NCI-H446 treated with DMSO at 0.1 percent for 48 hours (cell line): Measurements from ENCODE around the gene RRP1B.
A peak's percentile ranks its signal among the peaks of the same experiment; 100 is the strongest.
"Not testable (repeated sequence)": the region's sequence is repeated elsewhere in the genome, so short reads cannot be mapped to it uniquely, and the experiment has no call there.

ENCODE experiments used
- DNase-seq: peaks from one replicate; lab custom pipeline; 2025; lab: John Stamatoyannopoulos, UW

Gene RRP1B

DNA sequence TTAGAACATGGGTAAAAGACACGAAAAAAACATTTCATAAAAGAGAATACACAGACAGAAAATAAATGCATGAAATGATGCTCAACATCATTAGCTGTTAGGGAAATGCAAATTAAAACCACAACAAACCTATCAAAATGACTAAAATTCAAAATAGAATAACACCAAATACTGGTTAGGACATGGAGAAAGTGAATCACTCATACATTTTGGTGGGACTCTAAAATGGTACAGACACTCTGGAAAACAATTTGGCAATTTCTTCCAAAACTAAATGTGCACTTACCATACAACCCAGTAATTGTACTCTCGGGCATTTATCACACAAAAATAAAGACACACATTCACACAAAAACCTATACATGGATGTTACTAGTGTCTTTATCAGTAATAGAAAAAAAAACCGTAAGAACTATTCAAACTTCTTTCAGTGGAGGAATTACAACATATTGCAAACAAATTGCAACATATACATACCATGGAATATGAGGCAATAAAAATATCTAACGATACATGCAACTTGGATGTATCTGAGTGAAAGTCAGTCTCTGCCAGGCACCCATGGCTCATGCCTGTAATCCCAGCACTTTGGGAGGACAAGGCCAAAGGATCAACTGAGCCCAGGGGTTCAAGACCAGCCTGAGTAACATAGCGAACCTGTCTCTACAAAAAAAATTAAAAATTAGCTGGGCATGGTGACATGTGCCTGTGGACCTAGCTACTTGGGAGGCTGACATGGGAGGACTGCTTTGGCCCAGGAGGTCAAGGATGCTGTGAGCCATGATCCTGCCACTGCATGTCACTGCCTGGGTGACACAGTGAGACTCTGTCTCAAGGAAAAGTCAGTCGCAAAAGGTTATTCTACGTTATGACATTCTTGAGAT lies 19.6 kb upstream of the RRP1B start:
- no peak for DNase-seq

DNA sequence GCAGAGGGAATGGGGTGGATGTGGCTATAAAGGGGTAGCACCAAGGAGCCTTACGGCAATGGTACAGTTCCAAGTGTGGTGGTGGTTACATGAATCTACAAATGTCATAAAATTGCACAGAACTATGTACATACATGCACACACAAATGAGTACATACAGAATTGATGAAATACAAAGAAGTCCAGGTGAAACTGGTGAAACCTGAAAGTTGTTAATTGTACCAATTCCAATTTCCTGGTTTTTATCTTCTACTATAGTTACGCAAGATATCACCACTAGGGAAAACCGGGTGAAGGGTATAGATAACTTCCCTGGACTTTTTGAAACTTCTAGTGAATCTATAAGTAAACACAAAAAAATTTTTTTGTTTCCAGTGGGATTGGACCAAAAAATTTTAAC lies 19.0 kb upstream of the RRP1B start:
- DNase-seq, result no peak

DNA sequence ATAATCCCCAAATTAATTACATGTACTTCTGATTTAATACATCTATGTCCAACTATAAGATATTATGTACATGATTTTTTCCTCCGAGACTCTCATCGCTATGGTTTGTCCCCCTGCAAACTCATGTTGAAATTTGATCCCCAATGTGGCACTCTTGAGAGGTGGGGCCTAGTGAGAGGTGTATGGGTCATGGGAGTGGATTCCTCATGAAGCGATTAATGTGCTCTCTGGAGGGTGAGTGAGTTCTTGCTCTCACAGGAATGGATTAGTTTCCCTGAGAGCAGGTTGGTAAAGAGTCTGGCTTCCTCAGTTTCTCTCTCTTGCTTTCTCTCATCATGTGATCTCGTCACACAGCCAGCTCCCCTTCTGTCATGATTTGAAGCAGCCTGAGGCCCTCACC lies 16.2 kb upstream of the RRP1B start:
- DNase-seq, result no peak

DNA sequence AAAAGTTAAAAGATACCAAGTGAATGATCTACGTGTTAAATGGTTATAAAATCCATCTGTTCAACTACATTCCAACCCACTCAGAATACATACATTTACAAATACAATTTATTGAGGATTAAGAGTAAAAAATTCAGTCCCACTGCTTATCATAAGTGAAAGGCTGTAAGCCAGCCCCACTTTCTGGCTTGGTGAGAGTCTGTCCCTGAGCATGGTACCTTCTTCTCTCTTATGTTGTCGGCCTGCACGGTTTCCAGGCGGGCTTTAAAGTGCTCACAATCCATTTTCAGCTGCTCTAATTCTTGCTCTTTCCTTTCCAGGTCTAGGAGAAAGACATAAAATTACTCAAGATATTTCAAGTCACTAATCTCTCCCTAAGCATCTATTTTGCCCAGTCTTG lies 15.3 kb upstream of the RRP1B start:
- DNase-seq, result no peak

DNA sequence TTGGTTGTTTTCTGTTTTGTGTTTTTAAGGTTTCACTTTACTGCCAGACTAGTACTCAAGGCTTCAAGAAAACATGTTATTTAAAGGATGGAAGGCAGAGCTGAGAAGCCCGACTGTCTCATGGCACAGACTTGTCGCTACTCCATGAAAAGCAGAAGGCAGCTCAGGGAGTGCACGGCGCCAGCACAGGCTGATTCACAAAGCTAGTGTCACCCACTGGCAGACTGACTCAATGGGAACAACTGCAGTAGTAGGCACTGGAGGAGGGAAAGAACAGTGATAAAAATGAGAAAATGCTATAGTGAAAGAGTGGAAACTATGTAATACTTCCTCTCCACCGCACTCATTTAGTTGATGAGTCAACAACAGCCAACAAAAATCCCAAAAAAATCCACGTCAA lies 14.8 kb upstream of the RRP1B start:
- DNase-seq, result peak; percentile 9

DNA sequence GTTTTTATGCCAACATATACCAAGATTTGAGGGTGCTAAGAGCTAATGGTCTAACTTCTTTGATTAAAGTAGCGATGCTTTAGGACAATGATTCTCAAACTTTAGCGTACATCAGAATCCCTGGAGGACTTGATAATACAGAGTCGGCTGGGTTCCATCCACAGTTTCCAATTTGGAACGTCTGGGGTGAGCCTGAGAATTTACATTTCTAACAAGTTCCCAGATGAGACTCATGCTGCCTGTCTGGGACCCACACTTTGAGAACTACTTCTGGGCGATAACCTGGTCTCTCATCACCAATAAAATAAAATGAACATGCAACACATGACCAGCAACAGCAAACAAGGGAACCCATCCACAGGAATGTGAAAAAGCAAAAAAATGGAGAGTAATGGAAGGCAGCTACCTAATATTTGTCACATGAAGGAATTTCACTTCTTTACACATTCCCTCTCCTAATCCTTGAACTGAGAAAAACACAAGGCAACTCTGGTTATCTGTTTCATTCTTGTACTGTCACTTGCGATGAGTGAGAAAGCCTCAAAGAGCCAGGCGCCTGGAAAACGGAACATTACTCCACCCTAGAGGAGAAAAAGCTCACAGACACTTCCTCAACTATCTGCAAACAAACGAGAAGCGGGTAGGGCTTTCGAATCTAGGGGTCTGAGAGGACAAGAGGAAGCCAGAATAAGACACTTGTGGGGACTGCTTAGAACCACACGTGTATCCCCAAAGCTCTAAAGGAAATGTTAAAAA lies 14.0 kb upstream of the RRP1B start:
- peak; percentile 42 for DNase-seq

DNA sequence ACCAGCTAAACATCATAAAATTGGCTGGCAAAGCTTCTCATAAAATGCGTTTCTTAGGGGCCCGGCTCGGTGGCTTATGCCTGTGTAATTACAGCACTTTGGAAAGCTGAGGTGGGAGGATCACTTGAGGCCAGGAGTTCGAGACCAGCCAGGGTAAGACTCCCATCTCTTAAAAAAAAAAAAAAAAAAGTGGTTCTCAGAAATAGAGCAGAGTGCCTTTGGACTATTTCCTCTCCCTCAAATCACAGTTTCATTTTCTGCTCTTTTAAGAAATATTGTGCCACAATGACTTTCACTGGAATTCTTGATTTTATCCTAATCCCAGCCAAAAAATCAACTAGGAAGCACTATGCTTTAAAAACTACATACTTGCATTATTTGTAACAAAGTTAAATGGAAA lies 13.4 kb upstream of the RRP1B start:
- DNase-seq, result no peak

DNA sequence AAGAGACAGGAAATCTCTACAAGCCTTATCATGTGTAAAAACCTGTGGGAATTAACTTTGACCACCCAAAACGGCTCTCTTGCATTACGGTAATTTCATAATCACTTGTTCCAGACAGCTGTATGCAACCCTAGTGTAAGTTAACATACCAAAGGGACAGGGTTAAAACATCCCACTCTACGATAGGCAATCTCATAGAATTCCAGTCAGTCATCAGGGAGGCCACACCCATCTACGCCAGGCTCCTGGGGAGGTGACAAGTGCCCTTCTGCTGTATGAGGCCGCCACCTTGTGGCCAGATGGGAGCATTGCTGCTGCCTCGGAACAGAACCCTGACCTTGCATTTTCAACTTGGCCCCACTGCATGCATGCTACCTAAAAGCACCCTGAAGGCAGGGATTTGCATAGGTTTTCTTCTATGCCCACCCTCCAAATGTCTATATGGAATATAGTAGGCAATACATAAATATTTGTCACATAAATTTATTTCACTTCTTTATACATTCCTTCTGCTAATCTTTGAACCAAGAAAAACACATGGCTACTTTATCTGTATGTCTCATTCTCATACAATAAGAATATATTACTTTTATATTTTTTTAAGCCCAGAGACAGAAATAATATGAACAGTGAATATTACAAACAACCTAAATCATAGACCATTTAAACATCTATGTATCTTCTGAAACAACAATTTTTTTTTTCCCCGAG lies 12.7 kb upstream of the RRP1B start:
- DNase-seq, result peak; percentile 71

DNA sequence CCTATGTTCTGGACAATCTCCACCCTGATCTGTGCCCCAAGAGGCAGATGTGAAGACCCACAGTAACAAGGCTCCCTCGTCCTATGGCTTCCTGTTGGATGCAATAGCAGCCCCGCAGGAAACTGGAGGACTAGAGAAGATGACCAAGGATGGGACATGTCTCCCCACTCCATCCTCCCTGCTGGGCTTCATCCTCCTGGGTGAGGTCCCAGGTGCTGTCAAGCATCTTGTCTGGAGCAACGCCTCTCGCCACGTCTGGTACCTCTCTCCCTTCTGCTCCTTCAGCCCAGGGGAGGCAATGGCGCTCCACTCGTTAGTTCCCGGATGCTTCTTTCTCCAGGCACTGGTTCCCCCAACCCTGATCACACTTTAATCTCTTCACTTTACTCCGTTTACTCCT lies 11.2 kb upstream of the RRP1B start:
- no peak for DNase-seq

DNA sequence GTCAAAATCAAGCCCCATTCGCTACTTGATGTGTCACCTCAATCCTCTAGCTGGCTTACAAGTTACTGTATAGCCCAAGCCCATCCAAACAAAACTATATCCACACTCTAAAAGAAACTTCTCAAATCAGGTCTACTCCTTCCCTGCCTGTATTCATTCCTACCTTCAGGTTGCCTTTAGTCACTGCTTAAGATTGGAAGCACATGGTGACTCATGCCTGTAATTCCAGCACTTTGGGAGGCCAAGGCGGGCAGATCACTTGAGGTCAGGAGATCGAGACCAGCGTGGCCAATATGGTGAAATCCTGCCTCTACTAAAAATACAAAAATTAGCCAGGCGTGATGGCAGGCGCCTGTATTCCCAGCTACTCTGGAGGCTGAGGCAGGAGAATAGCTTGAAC lies 7.4 kb upstream of the RRP1B start:
- not testable (repeated sequence) for DNase-seq

DNA sequence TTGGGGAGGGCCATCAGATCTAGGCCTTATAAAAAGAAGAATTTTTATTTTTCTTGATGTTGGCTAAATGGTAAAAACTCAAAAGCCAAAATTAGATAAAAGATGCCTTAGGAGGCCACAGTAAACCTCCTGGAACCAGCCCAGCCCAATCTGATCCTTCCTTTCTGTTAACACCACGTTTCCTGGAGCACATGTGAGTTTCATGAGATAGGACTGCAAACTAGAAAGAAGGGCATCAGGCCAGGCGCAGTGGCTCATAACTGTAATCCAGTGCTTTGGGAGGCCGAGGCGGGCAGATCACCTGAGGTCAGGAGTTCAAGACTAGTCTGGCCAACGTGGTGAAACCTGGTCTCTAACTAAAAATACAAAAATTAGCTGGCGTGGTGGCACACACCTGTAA lies 6.7 kb upstream of the RRP1B start:
- no peak for DNase-seq

DNA sequence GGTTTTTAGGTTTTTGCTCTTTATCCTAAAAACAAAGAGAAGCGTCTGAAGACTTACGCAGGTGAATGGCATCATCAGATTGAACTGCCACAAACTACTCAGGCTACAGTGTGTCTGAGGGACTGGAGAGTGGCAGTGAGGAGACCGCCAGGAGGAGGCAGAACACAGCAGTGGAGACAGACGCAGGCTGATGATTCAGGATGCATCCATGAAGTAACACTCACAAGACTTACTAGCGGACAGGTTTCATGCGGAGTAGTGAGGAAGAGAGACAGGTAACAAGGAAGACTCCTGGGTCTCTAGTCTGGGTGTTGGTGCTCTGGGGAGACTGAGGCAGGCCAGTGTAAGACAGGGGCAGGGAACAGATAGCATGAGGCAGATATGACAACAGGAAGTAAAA lies 5.7 kb upstream of the RRP1B start:
- no peak for DNase-seq

DNA sequence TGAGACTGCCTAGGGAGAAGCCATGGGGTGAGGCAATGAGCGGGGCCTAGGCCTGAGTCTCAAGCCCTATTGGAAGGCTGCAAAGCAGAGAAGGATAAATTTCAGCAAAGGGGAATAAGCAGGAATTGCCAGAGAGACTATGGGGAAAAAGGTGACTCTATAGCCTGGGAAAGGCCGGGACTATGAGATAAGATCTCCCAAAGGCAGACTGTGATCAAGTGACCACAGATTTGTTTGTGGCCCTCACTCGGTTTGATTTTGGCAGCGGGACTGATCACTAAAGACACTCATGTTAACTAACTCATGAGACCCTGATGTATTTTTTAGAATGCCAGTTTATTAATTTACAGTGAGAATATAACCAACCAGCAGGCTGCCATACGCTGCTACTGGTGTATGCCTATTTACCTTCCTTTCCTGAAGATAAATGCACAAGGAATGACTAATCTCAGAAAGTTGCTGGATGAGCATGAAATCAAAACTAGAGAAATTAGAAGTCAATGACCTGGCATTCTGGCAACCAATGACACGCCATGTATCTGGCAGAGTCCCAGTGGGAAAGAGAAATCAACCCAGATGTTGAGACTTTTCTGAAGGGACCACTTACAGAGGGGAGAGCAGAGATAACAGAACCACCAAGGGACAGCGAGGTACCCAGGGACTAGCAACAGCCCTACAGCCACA lies 4.4 kb upstream of the RRP1B start:
- no peak for DNase-seq

DNA sequence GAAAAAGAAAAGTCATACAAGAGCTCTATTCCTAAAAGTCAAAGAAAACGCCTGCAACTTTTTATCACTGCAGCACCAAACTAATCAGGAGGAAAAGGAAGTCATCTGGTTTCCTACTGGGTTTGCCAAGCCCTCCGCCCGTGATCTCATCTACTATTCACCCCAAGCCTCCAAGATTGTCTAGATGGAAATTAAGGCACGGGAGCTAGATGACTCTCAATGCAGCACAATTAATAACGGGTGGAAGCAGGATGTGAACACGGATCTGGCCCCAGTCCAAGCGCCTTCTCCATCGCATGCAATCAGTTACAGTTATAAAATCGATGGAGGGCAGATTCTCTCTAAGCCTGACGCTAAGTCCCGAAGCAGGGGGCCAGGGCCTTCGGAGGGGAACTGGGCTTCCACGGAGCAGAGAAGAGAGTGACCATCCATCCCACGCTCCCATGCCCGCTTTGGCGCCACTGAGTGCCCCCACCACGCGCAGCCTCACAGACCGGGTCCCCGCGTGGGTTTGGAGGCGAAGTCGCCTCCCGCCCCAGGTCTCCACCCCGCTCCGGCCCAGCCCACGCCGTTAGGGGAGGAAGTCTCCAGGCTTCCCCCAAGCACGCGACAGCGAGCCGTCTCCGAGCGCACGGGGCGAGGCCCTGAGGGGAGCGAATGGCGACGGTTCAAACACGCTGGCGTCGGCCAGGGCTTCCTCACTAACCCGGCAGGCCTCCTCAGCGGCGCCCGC lies 1.8 kb upstream of the RRP1B start:
- DNase-seq, result no peak

DNA sequence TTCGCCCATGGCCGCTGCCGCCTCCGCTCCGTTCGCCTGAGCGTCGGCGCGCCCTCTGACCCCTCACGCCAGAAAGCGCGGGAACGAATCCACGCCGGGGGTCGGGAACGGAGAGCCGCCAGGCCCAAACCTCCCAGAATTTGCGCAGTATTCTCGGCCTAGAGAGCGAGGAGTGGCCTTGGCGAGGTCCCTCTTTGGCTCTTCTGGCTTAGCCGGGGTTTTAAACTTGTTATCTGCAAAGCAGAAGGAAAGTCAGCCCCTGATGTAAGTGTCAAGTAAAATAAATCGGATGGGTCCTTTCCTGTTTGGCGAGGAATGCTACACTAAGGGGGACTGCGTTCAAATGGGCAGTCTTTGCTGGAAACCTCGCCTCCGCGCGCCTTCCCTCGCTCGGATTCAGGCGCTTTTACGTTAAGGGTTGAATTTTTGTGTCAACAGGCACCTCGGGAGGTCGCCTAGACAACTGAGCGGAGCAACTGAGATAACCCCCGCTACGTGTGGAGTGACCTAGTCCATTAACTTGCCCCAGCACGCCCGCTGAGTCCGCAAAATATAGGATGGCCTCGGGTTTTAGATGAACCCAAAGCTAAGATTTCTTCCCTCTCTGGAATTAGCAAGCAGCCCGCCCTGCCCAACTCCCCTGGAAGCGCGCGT lies 1.1 kb upstream of the RRP1B start:
- DNase-seq, result no peak

DNA sequence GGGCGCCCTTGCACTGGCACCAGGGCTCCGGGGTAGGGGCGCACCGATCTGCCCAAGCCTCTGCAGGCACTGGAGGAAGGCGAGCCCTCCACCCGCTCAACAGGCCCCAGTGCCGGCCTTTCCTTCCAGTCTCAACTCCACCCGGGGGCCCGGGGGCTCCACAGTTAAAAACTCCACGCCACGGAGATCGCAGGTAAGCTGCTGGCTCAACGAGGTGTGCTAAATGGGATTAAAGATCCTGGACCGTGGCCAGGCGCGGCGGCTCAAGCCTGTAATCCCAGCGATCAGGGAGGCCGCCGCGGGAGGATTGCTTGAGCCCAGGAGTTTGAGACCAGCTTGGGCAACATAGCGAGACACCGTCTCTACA lies 608 bp upstream of the RRP1B start:
- no peak for DNase-seq

DNA sequence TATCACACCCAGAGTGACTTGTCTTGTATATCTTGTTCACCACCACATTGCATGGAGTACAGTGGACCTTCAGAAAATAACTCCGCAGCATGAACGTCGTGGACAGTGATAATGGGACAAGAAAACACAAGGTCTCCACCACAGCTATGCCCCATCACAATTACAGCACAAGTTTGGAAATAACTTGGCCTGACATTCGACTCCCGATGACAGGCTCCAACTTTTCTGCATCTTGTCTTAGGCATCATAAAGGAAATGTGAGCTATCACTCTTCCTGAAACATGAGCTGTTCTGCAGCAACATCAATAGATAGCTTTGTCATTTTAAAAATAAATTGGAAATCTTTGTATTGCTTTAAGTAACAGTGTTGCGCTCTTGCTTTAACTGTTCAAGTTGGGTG lies 2.9 kb downstream of the RRP1B start:
- DNase-seq, result no peak

DNA sequence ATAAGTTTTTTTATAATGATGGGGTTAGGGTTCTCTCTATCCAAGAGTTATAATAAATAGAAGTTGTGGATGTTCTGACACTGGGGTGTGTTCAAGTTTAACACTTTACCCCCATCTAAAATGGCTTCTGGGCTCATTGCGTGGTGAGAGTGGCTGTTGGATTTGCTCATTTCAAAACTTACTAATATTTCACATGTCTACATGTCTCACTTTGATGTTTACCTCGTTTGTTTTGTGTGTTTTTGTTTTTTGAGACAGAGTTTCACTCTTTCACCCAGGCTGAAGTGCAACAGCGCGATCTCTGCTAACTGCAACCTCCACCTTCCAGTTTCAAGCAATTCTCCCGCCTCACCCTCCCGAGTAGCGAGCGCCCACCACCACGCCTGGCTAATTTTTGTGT lies 3.7 kb downstream of the RRP1B start:
- no peak for DNase-seq

DNA sequence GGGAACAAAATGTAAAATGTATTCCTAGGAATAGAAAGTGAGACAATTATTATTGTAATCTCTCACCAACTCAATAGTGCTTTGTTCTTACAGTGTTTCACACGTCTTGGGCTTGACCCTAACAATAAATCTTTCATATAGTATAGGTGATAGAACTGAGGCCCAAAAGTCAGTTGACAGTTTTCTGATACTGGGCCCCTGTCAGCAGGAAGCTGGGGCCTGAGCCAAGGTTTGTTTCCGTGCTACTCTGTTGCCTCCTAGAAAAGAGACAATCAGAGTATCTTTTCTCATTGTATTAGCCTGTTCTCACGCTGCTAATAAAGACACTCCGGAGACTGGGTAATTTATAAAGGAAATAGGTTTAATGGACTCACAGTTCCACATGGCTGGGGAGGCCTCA lies 5.0 kb downstream of the RRP1B start:
- no peak for DNase-seq

DNA sequence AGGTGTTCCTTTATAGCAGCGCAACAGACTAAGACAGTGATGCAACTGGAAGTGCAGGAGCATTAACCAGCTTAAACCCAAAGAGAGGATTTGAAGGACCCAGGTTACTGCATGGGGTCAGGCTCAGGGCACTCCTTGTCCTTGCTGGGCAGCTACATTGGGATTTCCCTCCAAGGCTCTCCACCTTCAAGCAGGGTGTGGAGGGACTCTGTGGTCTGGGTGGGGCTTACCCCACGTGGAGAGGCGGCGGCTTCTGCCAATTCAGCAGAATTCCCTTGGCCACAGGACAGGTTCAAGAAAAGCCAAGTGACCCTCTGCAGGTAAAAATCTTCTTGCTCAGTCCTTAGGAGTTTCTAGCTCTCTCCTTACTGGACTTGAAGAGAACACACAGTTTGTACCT lies 6.5 kb downstream of the RRP1B start:
- no peak for DNase-seq
